Activated naive CD8-positive, alpha-beta T cell treated with anti-CD3 and anti-CD28 coated beads, Interleukin-2, amount 10 ng/mL, durations not matched to agents 7 days and 5 days (primary cell): ENCODE measurements around the gene ZPBP2. TPM values are rescaled to one million over a fixed set of nuclear protein-coding genes. Genes with fewer than 3 reads are reported as not detected.
"Not testable (repeated sequence)": the region's sequence is repeated elsewhere in the genome, so short reads cannot be mapped to it uniquely, and the experiment has no call there.

Experiments
- ATAC-seq: fragments of 150-1000 bp; cut with Tn5 transposase; one replicate; pipeline ENCODE4 v1.10.0; 2021; ENCODE audit warnings: low read depth, moderate library complexity
- POLR2A ChIA-PET: fragments of 350-600 bp; sonication (Branson Sonifier 250); formaldehyde crosslinking; loops from one replicate; lab custom pipeline; 2021; ENCODE audit warnings: antibody characterized with exemption; lab: Charles Lee
- DNase-seq: peaks from one replicate; pipeline ENCODE4 v3.0.0; 2021
- H3K27ac Mint-ChIP-seq: one replicate; pipeline ENCODE4 v1.8.0; 2022; ENCODE audit warnings: mild to moderate bottlenecking, mixed read lengths
- H3K27me3 Mint-ChIP-seq: one replicate; pipeline ENCODE4 v1.8.0; 2022; ENCODE audit warnings: mild to moderate bottlenecking, moderate library complexity, mixed read lengths
- H3K36me3 Mint-ChIP-seq: one replicate; pipeline ENCODE4 v1.8.0; 2021; ENCODE audit warnings: mild to moderate bottlenecking, mixed read lengths
- H3K4me1 Mint-ChIP-seq: one replicate; pipeline ENCODE4 v1.8.0; 2021; ENCODE audit warnings: mixed read lengths
- H3K4me3 Mint-ChIP-seq: one replicate; pipeline ENCODE4 v1.8.0; 2022; ENCODE audit warnings: mild to moderate bottlenecking, moderate library complexity, mixed read lengths
- H3K9me3 Mint-ChIP-seq: one replicate; pipeline ENCODE4 v1.8.0; 2021; ENCODE audit warnings: mixed read lengths
- total RNA-seq, 2 experiments: library from RNA; stranded (reverse); gene quantifications; one replicate each; pipeline ENCODE4 v1.2.3, GENCODE V29; 2021

ZPBP2 gene
- total RNA-seq, 2 experiments from 2014 or later: 0.14 TPM; not detected in 1

DNA sequence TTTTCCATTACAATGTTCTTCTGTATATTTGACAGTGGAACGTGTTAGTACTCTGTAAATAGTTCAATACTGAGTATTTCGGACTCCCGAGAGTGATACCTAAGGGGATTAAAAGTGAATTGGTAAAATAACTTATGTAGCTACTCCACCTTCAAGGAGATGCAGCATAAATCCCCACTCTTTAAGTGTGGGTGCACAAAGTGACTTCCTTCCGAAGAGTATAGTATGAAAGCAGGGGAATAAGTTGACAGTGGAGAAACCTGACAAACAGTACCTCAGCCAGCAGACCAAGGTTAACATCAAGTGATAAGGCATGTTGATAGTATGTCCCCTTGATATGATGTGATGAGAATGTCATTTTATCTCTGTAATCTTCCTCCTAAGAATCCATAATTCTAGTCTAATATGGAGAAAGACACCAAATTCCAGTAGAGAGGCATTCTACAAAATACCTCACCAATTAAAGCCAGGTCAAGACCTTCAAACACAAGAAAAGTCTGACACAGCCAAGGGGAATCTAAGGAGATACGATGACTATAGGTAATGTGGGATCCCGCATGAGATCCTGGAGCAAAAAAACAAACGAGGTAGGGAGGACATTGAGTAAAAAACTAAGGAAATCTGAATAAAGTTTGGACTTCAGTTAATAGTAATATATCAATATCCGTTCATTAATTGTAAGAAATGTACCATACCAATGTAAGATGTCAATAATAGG is 1.8 kb upstream of the ZPBP2 start:
- Mint-ChIP-seq H3K27ac (no peak overlapping the region), H3K4me1 (peaks cover 40% of the 10 kb centered on the region), H3K4me3 (no peak overlapping the region), H3K9me3 (no peaks in the 10 kb centered on the region), H3K36me3 (peaks cover 3% of the 10 kb centered on the region), H3K27me3 (no peaks in the 10 kb centered on the region)
- ATAC-seq: no peak
- POLR2A ChIA-PET: interaction anchor here (0.7 to 2.1 kb wide), 3 partner anchors 14 to 111 kb away, joined by 3 to 10 read pairs (median 4); no protein-coding TSS in a partner anchor
- DNase-seq: no peak

DNA sequence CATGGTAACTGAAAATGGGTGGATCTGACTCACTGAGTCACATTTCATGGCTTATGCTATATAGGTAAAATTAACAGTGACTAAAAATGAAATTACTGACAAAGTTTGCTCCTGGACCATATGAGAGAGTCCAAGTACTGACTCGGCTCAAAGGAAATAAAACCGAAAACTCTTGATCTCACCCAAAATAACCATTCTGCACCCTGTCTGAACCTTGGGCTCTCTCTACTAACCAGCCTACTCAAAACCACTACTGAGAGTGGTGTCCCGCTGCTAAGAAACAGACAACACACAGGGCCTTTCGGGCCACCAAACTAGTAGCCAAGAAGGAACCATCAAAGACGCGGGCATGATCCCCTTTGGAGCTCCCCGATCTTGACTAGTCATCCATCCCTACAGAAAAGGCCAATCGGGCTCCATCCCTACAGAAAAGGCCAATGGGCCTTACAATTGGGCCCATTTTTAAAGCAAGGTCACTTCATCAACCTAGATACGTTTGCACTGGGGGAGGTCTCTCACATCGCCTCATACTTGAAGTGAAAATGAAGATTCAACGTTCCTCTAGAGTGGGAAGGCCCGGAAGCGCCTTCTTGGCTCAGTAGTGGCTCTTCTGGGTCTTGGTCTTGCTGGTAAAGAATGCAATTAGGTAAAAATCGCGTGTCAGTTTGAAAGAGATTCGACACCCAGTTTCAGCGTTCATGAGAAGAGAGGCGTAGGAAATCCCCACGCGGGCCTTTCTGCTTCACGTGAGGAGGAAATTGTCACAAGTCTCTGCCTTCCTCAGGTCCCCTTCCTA is 720 bp upstream of the ZPBP2 start:
- peaks cover 36% of the 10 kb centered on the region for H3K4me1 Mint-ChIP-seq
- DNase-seq: no peak
- POLR2A ChIA-PET: no interaction called here
- peak; percentile 20 for ATAC-seq
- peak overlapping the region; percentile 73 for H3K27ac Mint-ChIP-seq
- H3K9me3 Mint-ChIP-seq: no peaks in the 10 kb centered on the region
- peak overlapping the region; percentile 68 for H3K4me3 Mint-ChIP-seq
- H3K36me3 Mint-ChIP-seq: peaks cover 3% of the 10 kb centered on the region
- peaks cover 2% of the 10 kb centered on the region for H3K27me3 Mint-ChIP-seq

DNA sequence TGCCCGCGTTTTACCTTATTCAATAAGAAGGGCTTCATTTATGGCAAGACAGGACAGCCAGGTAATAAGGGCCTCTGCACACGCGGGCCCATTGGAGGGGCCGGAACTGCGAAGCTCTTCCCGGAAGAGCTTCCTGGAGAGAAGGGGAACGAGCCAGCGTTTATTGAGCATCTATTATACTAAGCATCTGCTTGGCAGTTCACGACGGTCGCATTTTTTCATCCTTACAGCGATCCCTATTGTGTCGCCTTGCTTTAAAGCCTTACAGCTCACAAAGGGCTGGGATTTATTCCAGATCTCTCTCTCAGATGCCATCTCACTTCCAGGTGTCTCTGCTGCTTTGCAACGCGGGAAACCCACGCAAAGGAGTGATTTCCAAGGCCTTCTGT is 546 bp downstream of the ZPBP2 start:
- ATAC-seq: no peak
- no peak overlapping the region for H3K27ac Mint-ChIP-seq
- no peaks in the 10 kb centered on the region for H3K9me3 Mint-ChIP-seq
- POLR2A ChIA-PET: interaction anchor here (0.6 kb wide), 1 partner anchor 25 kb away, joined by 3 read pairs; no protein-coding TSS in a partner anchor
- no peak for DNase-seq
- H3K36me3 Mint-ChIP-seq: peaks cover 3% of the 10 kb centered on the region
- H3K4me1 Mint-ChIP-seq: peaks cover 33% of the 10 kb centered on the region
- peaks cover 3% of the 10 kb centered on the region for H3K27me3 Mint-ChIP-seq
- H3K4me3 Mint-ChIP-seq: peak overlapping the region; percentile 35

DNA sequence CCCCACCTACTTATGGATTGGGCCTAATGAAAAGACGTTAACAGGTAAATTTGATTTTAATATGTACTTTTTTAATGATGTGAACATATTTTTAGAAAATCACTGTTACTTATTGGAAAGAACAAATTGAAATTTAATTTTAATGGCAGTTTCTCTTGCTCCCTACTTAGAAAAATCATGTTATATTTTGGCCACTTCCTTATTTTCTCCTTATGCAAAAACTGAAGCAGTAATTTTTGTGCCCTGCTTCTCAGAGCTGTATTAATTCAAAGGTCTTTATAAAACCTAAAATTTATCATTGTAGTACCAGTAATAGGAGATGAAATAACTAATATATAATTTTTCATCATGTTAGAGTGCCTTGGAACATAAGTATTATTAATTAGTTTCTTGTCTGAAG is 2.8 kb downstream of the ZPBP2 start:
- H3K27me3 Mint-ChIP-seq: peaks cover 5% of the 10 kb centered on the region
- no peaks in the 10 kb centered on the region for H3K9me3 Mint-ChIP-seq
- ATAC-seq (no peak), DNase-seq (no peak)
- H3K4me3 Mint-ChIP-seq: no peak overlapping the region
- POLR2A ChIA-PET: no interaction called here
- peaks cover 3% of the 10 kb centered on the region for H3K36me3 Mint-ChIP-seq
- H3K27ac Mint-ChIP-seq: no peak overlapping the region
- peaks cover 19% of the 10 kb centered on the region for H3K4me1 Mint-ChIP-seq

DNA sequence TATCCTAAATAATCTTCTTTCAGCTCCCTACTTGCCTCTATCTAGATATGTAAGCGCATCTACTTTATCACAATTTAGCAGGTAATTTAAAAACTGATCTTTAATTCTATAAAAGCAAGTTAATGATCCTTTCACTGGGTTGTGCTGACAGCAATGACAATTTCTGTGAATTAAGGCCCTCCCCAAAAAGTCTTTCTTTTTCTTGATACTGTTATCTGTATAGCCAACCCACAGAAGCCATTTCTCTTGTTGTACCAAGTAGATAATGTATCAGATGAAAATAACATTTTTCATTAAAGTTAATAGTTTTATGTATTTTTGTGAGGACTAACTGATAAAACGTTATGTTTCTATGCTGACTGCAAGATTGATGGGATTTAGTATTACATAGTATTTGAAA is 3.8 kb downstream of the ZPBP2 start:
- POLR2A ChIA-PET: interaction anchor here (0.6 to 1.4 kb wide), 2 partner anchors 108 to 442 kb away, joined by 3 to 5 read pairs; partner anchors contain the start of gene PSMD3
- Mint-ChIP-seq H3K27me3 (peaks cover 9% of the 10 kb centered on the region), H3K9me3 (no peaks in the 10 kb centered on the region), H3K27ac (no peak overlapping the region), H3K4me1 (peaks cover 12% of the 10 kb centered on the region), H3K4me3 (no peak overlapping the region), H3K36me3 (peaks cover 3% of the 10 kb centered on the region)
- DNase-seq (no peak), ATAC-seq (no peak)

DNA sequence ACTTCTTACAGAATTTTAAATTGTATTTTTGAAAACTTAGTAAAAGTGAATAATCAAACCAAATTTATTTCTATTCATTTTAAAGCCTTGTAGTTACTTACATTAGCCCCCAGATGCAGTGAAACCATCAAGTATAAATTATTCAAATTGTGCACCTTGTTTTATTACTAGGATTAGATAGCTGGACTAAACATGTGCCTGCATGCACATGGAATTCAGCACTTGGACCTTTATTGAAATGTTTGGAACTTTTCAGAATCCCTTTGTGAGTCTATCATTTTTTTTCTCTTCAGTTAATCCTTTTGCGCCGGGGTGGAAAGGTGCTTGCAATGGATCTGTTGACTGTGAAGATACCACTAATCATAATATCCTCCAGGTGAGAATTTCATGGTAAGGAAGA is 4.7 kb downstream of the ZPBP2 start:
- H3K4me3 Mint-ChIP-seq: no peak overlapping the region
- POLR2A ChIA-PET: interaction anchor here (1.4 to 1.7 kb wide), 2 partner anchors 49 to 107 kb away, joined by 3 to 5 read pairs; partner anchors contain the start of gene PSMD3
- no peak for ATAC-seq
- H3K36me3 Mint-ChIP-seq: no peaks in the 10 kb centered on the region
- no peak overlapping the region for H3K27ac Mint-ChIP-seq
- H3K27me3 Mint-ChIP-seq: peaks cover 9% of the 10 kb centered on the region
- H3K4me1 Mint-ChIP-seq: peaks cover 2% of the 10 kb centered on the region
- no peak for DNase-seq
- no peaks in the 10 kb centered on the region for H3K9me3 Mint-ChIP-seq

DNA sequence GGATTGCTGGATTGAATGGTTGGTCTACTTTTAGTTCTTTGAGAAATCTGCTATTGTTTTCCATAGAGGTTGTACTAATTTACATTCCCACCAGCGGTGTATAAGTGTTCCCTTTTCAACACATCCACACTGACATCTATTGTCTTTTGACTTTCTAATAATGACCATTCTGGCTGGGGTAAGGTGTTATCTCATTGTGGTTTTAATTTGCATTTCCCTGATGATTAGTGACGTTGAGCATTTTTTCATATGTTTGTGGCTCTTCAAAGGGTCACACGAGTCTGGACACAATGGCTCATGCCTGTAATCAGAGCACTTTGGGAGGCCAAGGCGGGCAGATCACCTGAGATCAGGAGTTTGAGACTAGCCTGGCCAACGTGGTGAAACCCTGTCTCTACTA is 18.1 kb downstream of the ZPBP2 start:
- H3K36me3 Mint-ChIP-seq, H3K4me3 Mint-ChIP-seq, POLR2A ChIA-PET, H3K4me1 Mint-ChIP-seq, H3K27ac Mint-ChIP-seq, ATAC-seq, DNase-seq, H3K9me3 Mint-ChIP-seq: not testable (repeated sequence)
- peaks cover 21% of the 10 kb centered on the region for H3K27me3 Mint-ChIP-seq

DNA sequence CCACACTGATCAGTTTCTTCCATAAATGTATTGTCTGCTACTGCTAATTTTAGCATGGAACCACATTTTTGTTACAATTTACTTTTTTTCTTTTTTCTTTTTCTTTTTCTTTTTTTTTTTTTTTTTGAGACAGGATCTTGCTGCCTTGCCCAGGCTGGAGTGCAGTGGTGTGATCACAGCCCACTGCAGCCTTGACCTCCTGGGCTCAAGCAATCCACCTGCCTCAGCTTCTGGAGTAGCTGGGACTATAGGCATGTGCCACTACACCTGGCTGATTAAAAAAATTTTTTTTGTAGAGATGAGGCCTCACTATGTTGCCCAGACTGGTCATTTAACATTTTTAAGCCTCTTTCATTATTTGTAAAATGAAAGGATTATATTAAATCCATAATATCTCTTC is 19.1 kb downstream of the ZPBP2 start:
- Mint-ChIP-seq H3K27ac (no peak overlapping the region), H3K9me3 (peaks cover 2% of the 10 kb centered on the region), H3K4me1 (no peaks in the 10 kb centered on the region), H3K36me3 (no peaks in the 10 kb centered on the region), H3K4me3 (no peak overlapping the region), H3K27me3 (peaks cover 19% of the 10 kb centered on the region)
- POLR2A ChIA-PET: no interaction called here
- DNase-seq: no peak
- ATAC-seq: no peak

DNA sequence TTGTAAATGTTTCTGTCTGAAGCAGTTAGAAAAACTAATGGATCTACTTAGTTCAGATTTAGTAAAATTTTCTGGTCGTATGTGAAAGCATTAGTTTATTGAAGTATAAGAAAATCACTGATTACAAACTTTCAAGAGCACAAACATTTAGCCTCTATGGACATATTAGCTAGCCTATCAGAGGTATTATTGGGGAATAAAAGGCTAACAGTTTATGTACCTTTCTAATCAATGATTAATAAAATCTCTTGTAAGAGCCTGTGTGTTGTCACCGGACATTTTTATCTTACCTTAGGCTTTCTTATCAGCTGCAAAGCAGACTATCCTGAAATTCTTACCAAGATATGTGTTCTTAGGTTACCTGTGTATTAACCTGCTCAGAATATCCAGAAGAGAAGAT is 21.2 kb downstream of the ZPBP2 start:
- Mint-ChIP-seq H3K36me3 (no peaks in the 10 kb centered on the region), H3K4me1 (no peaks in the 10 kb centered on the region), H3K27ac (no peak overlapping the region), H3K9me3 (peaks cover 2% of the 10 kb centered on the region), H3K27me3 (peaks cover 23% of the 10 kb centered on the region), H3K4me3 (no peak overlapping the region)
- ATAC-seq (no peak), DNase-seq (no peak)
- POLR2A ChIA-PET: no interaction called here

DNA sequence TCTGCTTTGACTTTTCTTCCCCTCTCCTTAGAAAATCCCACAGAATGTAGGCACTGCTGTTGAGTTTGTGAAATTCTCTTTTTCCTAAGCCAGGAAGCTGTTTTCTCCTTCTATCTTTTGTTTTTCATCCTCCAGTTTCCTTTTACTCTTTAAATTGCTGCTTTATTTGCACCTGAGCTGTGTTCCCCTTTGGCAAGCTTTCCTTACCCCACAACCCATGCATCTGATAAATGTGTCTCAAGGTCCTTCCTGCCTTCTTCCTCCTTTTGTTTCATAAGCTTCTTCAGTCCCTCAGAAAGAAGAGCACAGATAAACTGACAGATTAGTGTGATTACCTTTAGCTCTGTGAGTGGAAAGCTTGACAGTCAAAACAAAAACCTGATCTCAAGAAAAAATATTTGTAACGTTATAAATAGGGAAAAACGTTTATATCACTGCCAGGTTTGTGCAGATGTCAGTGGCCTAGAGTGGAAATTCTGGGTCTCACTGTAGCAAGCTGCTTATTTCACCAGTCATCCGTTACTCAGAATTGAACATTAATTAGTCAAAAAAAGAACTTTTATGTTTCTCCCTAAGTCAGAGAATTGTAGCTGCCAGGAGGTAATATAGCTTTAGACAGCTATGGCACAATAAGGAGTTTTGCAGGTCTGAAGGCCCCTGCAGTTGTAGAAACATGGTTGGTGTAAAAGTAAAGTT is 26.8 kb downstream of the ZPBP2 start:
- no peaks in the 10 kb centered on the region for H3K9me3 Mint-ChIP-seq
- peaks cover 5% of the 10 kb centered on the region for H3K4me1 Mint-ChIP-seq
- DNase-seq (no peak), ATAC-seq (no peak)
- no peak overlapping the region for H3K4me3 Mint-ChIP-seq
- peaks cover 9% of the 10 kb centered on the region for H3K36me3 Mint-ChIP-seq
- peaks cover 7% of the 10 kb centered on the region for H3K27me3 Mint-ChIP-seq
- POLR2A ChIA-PET: interaction anchor here (0.6 to 1.3 kb wide), 5 partner anchors 15 to 238 kb away, joined by 3 read pairs; no protein-coding TSS in a partner anchor
- no peak overlapping the region for H3K27ac Mint-ChIP-seq

DNA sequence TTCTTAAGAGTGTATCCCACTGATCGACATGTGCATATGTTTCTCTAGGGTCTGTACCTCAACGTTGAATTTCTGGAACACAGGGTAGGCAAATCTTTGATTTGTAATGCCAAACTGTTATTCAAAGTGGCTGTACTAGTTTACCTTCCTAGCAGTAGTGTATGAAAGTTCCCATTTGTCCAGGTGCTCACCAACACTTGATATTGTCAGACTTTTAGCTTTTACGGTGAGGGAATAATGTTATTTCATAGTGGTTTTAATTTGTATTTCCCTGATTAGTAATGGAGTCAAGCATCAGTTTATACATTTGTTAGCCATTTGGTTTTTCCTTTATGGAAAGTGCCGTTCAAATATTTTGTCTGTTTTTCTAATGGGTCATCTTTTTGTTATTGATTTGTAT is 30.1 kb downstream of the ZPBP2 start:
- Mint-ChIP-seq H3K4me3 (no peak overlapping the region), H3K36me3 (peaks cover 27% of the 10 kb centered on the region), H3K4me1 (peaks cover 10% of the 10 kb centered on the region), H3K27me3 (no peaks in the 10 kb centered on the region), H3K9me3 (no peaks in the 10 kb centered on the region), H3K27ac (no peak overlapping the region)
- no peak for DNase-seq
- POLR2A ChIA-PET: no interaction called here
- no peak for ATAC-seq

DNA sequence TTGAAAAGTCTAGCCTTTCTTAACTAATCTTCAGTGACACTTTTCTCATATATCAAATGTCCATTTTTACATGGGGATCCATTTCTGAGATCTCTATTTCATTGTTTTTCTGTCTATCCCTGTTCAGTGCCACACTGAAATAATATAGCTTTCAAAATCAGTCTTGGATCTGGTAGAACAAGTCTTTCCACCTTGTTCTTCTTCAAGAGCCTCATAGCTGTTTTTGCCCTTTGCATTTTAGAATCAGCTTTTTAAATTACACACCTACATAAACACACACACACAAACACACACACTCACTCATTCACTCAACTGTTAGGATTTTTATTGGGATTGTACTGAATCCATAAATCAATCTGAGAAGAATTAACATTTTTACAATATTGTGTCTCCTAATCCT is 31.2 kb downstream of the ZPBP2 start:
- DNase-seq: no peak
- H3K27ac Mint-ChIP-seq: no peak overlapping the region
- peaks cover 31% of the 10 kb centered on the region for H3K36me3 Mint-ChIP-seq
- peaks cover 18% of the 10 kb centered on the region for H3K4me1 Mint-ChIP-seq
- H3K9me3 Mint-ChIP-seq: no peaks in the 10 kb centered on the region
- no peaks in the 10 kb centered on the region for H3K27me3 Mint-ChIP-seq
- ATAC-seq: no peak
- H3K4me3 Mint-ChIP-seq: no peak overlapping the region
- POLR2A ChIA-PET: no interaction called here

DNA sequence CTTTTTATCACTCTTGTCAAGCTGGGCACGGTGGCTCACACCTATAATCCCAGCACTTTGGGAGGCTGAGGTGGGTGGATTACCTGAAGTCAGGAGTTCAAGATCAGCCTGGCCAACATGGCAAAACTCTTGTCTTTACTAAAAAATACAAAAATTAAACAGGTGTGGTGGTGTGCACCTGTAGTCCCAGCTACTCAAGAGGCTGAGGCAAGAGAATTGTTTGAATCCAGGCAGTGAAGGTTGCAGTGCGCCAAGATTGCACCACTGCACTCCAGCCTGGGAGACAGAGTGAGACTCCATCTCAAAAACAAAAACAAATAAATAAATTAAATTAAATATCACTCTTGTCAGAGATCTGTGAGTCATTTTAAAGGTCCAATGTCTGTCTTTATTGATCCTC is 34.0 kb downstream of the ZPBP2 start:
- POLR2A ChIA-PET: interaction anchor here (1.5 kb wide), 1 partner anchor 24 kb away, joined by 5 read pairs; no protein-coding TSS in a partner anchor
- H3K4me3 Mint-ChIP-seq: not testable (repeated sequence)
- H3K36me3 Mint-ChIP-seq: peaks cover 52% of the 10 kb centered on the region

More for the DNA sequence above, 34.0 kb downstream of the ZPBP2 start:
- not testable (repeated sequence) for H3K27me3 Mint-ChIP-seq, ATAC-seq, H3K27ac Mint-ChIP-seq, H3K9me3 Mint-ChIP-seq, DNase-seq
- peaks cover 33% of the 10 kb centered on the region for H3K4me1 Mint-ChIP-seq
